Measurements from ENCODE around the gene STAG1.

The STAG1 gene

GRCh38 chr3:136305879-136306278 lies 446.3 kb downstream of the STAG1 start:
- no peak for FAIRE-seq

GRCh38 chr3:136300444-136300843 lies 451.7 kb downstream of the STAG1 start:
- FAIRE-seq: no peak

GRCh38 chr3:136297826-136298225 lies 454.4 kb downstream of the STAG1 start:
- no peak for FAIRE-seq

- no peak for FAIRE-seq
These were observed 455.2 kb downstream of the STAG1 start for GRCh38 chr3:136296960-136297359.

DNA sequence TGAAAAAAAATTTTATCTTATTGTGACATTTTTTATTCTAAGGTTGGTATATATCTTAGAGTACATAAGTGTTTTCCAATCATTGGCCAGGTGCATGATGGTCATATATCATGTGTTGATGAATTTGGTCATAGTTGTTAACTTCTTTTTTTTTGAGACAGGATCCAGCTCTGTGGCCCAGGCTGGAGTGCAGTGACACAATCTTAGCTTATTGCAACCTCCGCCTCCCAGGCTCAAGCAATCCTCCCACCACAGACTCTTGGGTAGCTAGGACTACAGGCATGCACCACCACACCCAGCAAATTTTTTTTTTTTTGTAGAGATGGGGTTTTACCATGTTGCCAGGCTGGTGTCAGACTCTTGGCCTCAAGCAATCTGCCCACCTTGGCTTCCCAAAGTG lies 458.0 kb downstream of the STAG1 start:
- no peak for FAIRE-seq

GRCh38 chr3:136293279-136293678 lies 458.9 kb downstream of the STAG1 start:
- FAIRE-seq: no peak

- FAIRE-seq: no peak
These were observed 459.7 kb downstream of the STAG1 start for GRCh38 chr3:136292500-136292899.

- FAIRE-seq: no peak
These were observed 460.9 kb downstream of the STAG1 start for GRCh38 chr3:136291302-136291701.
